AG04449 (cell line): ENCODE data around the gene ABL1.
A peak's percentile ranks its signal among the peaks of the same experiment; 100 is the strongest.

Experiments
- CTCF ChIA-PET: fragments of 350-600 bp; formaldehyde crosslinking; extraction: SDS; loops from one replicate; lab custom pipeline; 2021; ENCODE audit warnings: antibody characterized with exemption; lab: Yijun Ruan, JAX
- POLR2A ChIA-PET: fragments of 400-600, 350-600 bp; formaldehyde crosslinking; extraction: SDS; loops from one replicate; lab custom pipeline; 2020; ENCODE audit warnings: antibody characterized with exemption, inconsistent platforms; lab: Yijun Ruan, JAX
- DNase-seq: peaks from one replicate; pipeline ENCODE4 v3.0.0-alpha.2; 2010; ENCODE audit warnings: low read depth, low spot score
- H3K4me3 ChIP-seq: 2 replicates; pipeline ENCODE4 v1.5.1; 2011; ENCODE audit warnings: low read depth, mild to moderate bottlenecking, control low read depth, low read length
- CTCF ChIP-seq: IDR thresholded peaks from one replicate; pipeline ENCODE4 v1.5.1; 2011; ENCODE audit warnings: mild to moderate bottlenecking, moderate library complexity, low read length, control low read depth, inconsistent platforms; ENCODE audit not compliant: insufficient read depth; ENCODE audit errors: missing control alignments

The ABL1 gene

GRCh38 chr9:130893341-130894101 is 58.5 kb downstream of the ABL1 start:
- no peak overlapping the region for H3K4me3 ChIP-seq
- POLR2A ChIA-PET: no interaction called here
- CTCF ChIA-PET: interaction anchor here (1.1 to 2.9 kb wide), 7 partner anchors 8 to 153 kb away, joined by 3 to 11 read pairs (median 4); no protein-coding TSS in a partner anchor
- TF ChIP-seq CTCF: peak; percentile 24
- DNase-seq: no peak

GRCh38 chr9:130894546-130894945 is 59.5 kb downstream of the ABL1 start:
- TF ChIP-seq CTCF: no peak
- no peak for DNase-seq
- POLR2A ChIA-PET: no interaction called here
- no peak overlapping the region for H3K4me3 ChIP-seq
- CTCF ChIA-PET: interaction anchor here (0.8 to 2.9 kb wide), 7 partner anchors 9 to 194 kb away, joined by 3 to 11 read pairs (median 3); no protein-coding TSS in a partner anchor

GRCh38 chr9:130895038-130895437 is 60.0 kb downstream of the ABL1 start:
- TF ChIP-seq CTCF: no peak
- no peak for DNase-seq
- ChIA-PET POLR2A (no interaction called here), CTCF (interaction anchor here (0.8 to 2.9 kb wide), 6 partner anchors 10 to 194 kb away, joined by 3 to 11 read pairs (median 4); no protein-coding TSS in a partner anchor)
- no peak overlapping the region for H3K4me3 ChIP-seq

- CTCF ChIA-PET: interaction anchor here (1.6 to 2.9 kb wide), 3 partner anchors 102 to 195 kb away, joined by 6 to 11 read pairs (median 10); no protein-coding TSS in a partner anchor
- no peak for DNase-seq
- no peak for TF ChIP-seq CTCF
- POLR2A ChIA-PET: no interaction called here
- H3K4me3 ChIP-seq: no peak overlapping the region
These were observed 60.6 kb downstream of the ABL1 start for GRCh38 chr9:130895481-130896232.

GRCh38 chr9:130896233-130897014 is 61.4 kb downstream of the ABL1 start, which contains the start of gene QRFP:
Gene QRFP, minus strand, starts transcription at chr9:130896812. Its CDS starts 2,974 bp downstream, at chr9:130893838.
- CTCF ChIA-PET: interaction anchor here (2.3 kb wide), 1 partner anchor 150 kb away, joined by 10 read pairs; no protein-coding TSS in a partner anchor

More at GRCh38 chr9:130896233-130897014, 61.4 kb downstream of the ABL1 start, which contains the start of gene QRFP:
- H3K4me3 ChIP-seq: no peak within 1 kb of the TSS
- DNase-seq: no peak
- POLR2A ChIA-PET: no interaction called here
- TF ChIP-seq CTCF: no peak
